ENCODE measurements around the gene ADA. TPM values are rescaled to one million over a fixed set of nuclear protein-coding genes. Genes with fewer than 3 reads are reported as not detected.

ADA gene
- total RNA-seq, 1 experiment from 2014 or later = 13.0 TPM

GRCh38 chr20:44616604-44616964 is 34.9 kb downstream of the ADA start:
- Histone ChIP-seq H3K36me3 (ENCODE audit: low read depth, low read length) (no peaks in the 10 kb centered on the region; the same call in 1 of the 2 replicates), H3K9ac (ENCODE audit: low read length) (no peak overlapping the region), H3K27me3 (ENCODE audit: low read length) (no peaks in the 10 kb centered on the region), H3K27ac (ENCODE audit: low read length) (no peak overlapping the region), H2AFZ (ENCODE audit: low read length) (no peak overlapping the region), H3K4me2 (ENCODE audit: low read length) (no peak overlapping the region), H3K4me1 (ENCODE audit: insufficient read depth, low read length) (no peaks in the 10 kb centered on the region), H3K9me2 (replicated peaks; ENCODE audit: low read length) (no peaks in the 10 kb centered on the region), H4K20me1 (ENCODE audit: low read length) (no peaks in the 10 kb centered on the region), H3K9me3 (ENCODE audit: low read length) (no peaks in the 10 kb centered on the region), H3F3A (ENCODE audit: low read length, unreplicated experiment) (no peaks in the 10 kb centered on the region), H3K79me2 (ENCODE audit: low read length) (no peaks in the 10 kb centered on the region), H3K4me3 (ENCODE audit: low read length) (no peak overlapping the region)
- ChIA-PET CTCF (no interaction called here), POLR2A (ENCODE audit: unreplicated experiment) (interaction anchor here (0.6 kb wide), 1 partner anchor 11 kb away, joined by 18 read pairs; no protein-coding TSS in a partner anchor)
- intact Hi-C loops (cut with micrococcal nuclease) = no loop called here
- DNase-seq (no peak), ATAC-seq (no peak)
- TF ChIP-seq CTCF (conservative IDR thresholded peaks at IDR 0.05; ENCODE audit: low read depth, low read length) (no peak), EZH2 (IDR thresholded peaks at IDR 0.05; ENCODE audit: low read length, unreplicated experiment) (no peak), EZH2phosphoT487 (IDR thresholded peaks at IDR 0.05; ENCODE audit: borderline replicate concordance, low read length) (no peak)
- BruUV-seq (replicated peaks) = no TSS peak

GRCh38 chr20:44615876-44616603 is 35.5 kb downstream of the ADA start:
- no peak overlapping the region for H3K4me2 ChIP-seq (ENCODE audit: low read length)
- no peaks in the 10 kb centered on the region for H3K27me3 ChIP-seq (ENCODE audit: low read length)
- H3K4me3 ChIP-seq (ENCODE audit: low read length) = no peak overlapping the region
- H3K9me2 ChIP-seq (replicated peaks; ENCODE audit: low read length) = no peaks in the 10 kb centered on the region
- H3K27ac ChIP-seq (ENCODE audit: low read length) = no peak overlapping the region
- no peak for TF ChIP-seq EZH2phosphoT487 (IDR thresholded peaks at IDR 0.05; ENCODE audit: borderline replicate concordance, low read length)
- no peak for TF ChIP-seq CTCF (conservative IDR thresholded peaks at IDR 0.05; ENCODE audit: low read depth, low read length)
- no peak for TF ChIP-seq EZH2 (IDR thresholded peaks at IDR 0.05; ENCODE audit: low read length, unreplicated experiment)
- H3K9me3 ChIP-seq (ENCODE audit: low read length) = no peaks in the 10 kb centered on the region
- intact Hi-C loops (cut with micrococcal nuclease) = no loop called here
- H3K36me3 ChIP-seq (ENCODE audit: low read depth, low read length) = no peaks in the 10 kb centered on the region; the same call in 1 of the 2 replicates
- H2AFZ ChIP-seq (ENCODE audit: low read length) = no peak overlapping the region
- no peaks in the 10 kb centered on the region for H4K20me1 ChIP-seq (ENCODE audit: low read length)
- CTCF ChIA-PET = no interaction called here
- no peaks in the 10 kb centered on the region for H3K4me1 ChIP-seq (ENCODE audit: insufficient read depth, low read length)
- H3K79me2 ChIP-seq (ENCODE audit: low read length) = no peaks in the 10 kb centered on the region
- H3K9ac ChIP-seq (ENCODE audit: low read length) = no peak overlapping the region
- no peaks in the 10 kb centered on the region for H3F3A ChIP-seq (ENCODE audit: low read length, unreplicated experiment)
- no TSS peak for BruUV-seq (replicated peaks)
- POLR2A ChIA-PET (ENCODE audit: unreplicated experiment) = no interaction called here
- ATAC-seq = no peak
- no peak for DNase-seq

GRCh38 chr20:44615169-44615791 is 36.2 kb downstream of the ADA start:
- BruUV-seq (replicated peaks) = no TSS peak
- ChIA-PET CTCF (no interaction called here), POLR2A (ENCODE audit: unreplicated experiment) (no interaction called here)
- ATAC-seq = no peak
- H3F3A ChIP-seq (ENCODE audit: low read length, unreplicated experiment) = no peaks in the 10 kb centered on the region
- H3K9me2 ChIP-seq (replicated peaks; ENCODE audit: low read length) = no peaks in the 10 kb centered on the region
- intact Hi-C loops (cut with micrococcal nuclease) = no loop called here
- H3K36me3 ChIP-seq (ENCODE audit: low read depth, low read length) = no peaks in the 10 kb centered on the region; the same call in 1 of the 2 replicates
- H3K27ac ChIP-seq (ENCODE audit: low read length) = no peak overlapping the region
- no peak overlapping the region for H3K9ac ChIP-seq (ENCODE audit: low read length)
- no peaks in the 10 kb centered on the region for H3K79me2 ChIP-seq (ENCODE audit: low read length)
- H4K20me1 ChIP-seq (ENCODE audit: low read length) = no peaks in the 10 kb centered on the region
- TF ChIP-seq CTCF (conservative IDR thresholded peaks at IDR 0.05; ENCODE audit: low read depth, low read length) (no peak), EZH2phosphoT487 (IDR thresholded peaks at IDR 0.05; ENCODE audit: borderline replicate concordance, low read length) (no peak), EZH2 (IDR thresholded peaks at IDR 0.05; ENCODE audit: low read length, unreplicated experiment) (no peak)
- H3K27me3 ChIP-seq (ENCODE audit: low read length) = no peaks in the 10 kb centered on the region
- H3K4me2 ChIP-seq (ENCODE audit: low read length) = no peak overlapping the region
- DNase-seq = no peak
- no peak overlapping the region for H3K4me3 ChIP-seq (ENCODE audit: low read length)
- no peak overlapping the region for H2AFZ ChIP-seq (ENCODE audit: low read length)
- H3K4me1 ChIP-seq (ENCODE audit: insufficient read depth, low read length) = no peaks in the 10 kb centered on the region
- no peaks in the 10 kb centered on the region for H3K9me3 ChIP-seq (ENCODE audit: low read length)
